NCI-H2029 treated with DMSO at 0.1 percent for 48 hours (cell line): ENCODE data around the gene CHST3.

ENCODE experiments used
- DNase-seq: peaks from one replicate; lab custom pipeline; 2025; lab: John Stamatoyannopoulos, UW

CHST3 gene

GRCh38 chr10:72010234-72010973, 46.2 kb downstream of the CHST3 start:
- no peak for DNase-seq

DNA sequence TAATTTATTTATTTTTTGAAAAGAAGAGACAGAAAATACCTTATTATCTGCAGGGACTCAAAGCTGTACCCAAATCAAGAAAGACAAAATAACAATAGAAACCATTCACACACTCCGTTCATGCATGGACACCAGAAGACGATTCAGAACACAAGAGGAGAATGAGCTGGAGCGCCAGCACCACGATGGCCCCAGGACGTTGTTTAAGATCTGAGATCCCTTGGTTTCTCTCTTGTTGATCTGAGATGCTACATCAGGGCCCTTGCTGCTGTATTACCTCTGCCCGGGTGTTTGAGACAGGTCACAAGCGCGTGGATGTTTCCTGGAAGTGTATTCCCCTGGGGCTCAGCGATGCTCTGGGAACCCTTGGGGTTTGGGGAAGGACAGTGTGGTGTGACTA, 46.8 kb downstream of the CHST3 start:
- DNase-seq = no peak

DNA sequence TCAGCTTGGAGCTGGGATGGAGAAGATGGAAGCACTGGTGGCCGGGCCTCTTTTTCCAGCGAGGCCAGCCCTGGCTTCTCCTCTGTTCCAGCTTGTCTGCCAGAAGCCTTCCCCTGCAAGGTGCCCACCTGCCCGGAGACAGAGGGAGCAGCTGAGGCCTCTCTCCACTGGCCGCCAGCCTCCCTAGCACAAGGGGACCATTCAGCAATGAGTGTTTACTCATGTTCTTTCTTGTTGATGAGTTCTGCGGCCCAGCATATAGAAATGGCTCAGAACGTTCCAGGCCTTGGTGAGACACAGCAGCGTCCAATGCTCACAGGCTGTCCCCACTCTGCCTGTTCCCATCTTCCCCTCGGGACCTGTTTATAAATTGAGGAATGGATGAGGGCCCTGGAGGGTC, 47.3 kb downstream of the CHST3 start:
- no peak for DNase-seq

DNA sequence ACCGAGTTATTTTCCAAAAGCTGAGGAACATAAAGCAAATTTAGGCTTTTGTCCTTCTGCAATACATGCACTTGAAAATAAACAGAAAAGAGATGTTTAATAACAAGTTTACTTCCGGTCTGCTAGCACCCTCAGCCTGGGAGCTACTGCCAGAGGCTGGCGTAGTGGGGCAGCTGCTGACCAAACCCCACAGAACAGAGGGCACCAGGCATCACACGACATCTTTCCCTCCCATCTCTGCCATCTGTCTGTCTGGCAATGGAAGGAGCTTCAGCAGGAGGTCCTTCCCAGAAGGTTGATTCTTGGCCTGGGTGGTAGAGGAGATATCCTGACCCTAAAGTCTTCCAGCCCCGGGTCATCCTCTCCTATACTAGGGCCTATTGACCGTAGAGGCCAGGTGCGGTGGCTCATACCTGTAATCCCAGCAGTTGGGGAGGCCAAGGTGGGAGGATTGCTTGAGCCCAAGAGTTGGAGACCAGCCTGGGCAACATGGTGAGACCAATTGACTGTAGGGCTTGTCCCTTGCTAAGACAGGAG, 47.8 kb downstream of the CHST3 start:
- DNase-seq = no peak

- DNase-seq = no peak
These were observed 48.6 kb downstream of the CHST3 start for GRCh38 chr10:72012796-72013195.

DNA sequence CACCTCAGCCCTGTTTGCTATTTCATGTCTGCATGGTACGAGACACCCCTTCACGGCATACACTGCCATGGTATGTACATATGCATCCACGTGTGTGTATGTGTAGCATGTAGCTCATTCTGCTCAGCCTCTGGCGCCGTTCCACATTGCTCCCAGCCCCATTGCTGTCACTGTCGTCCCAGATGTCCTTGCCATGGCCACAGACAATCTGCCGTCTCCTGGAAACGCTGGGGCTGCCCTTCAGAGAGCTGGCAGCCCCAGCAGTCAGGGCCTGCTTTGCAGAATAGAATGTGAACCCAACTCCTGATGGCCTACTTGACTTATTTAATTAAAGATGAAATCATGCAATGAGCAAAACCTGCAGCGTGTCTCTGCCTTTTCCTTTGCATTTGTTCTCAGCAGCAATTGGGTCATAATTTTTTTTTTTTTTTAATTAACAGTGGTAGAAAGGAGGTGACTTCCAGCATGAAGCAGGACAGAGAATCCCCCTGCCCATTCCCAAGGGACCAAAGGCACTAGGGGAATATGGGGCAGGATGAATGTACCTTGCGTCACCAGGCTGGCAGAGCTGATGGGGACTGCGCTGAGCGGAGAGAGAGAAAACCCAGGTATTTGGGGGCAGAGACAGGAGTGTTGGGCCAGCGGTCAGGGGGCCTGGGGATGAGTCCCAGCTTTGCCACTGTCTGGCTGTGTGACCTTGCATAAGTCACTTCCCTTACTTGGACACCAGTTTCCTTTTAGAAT, 49.2 kb downstream of the CHST3 start:
- peak; percentile 4 for DNase-seq

DNA sequence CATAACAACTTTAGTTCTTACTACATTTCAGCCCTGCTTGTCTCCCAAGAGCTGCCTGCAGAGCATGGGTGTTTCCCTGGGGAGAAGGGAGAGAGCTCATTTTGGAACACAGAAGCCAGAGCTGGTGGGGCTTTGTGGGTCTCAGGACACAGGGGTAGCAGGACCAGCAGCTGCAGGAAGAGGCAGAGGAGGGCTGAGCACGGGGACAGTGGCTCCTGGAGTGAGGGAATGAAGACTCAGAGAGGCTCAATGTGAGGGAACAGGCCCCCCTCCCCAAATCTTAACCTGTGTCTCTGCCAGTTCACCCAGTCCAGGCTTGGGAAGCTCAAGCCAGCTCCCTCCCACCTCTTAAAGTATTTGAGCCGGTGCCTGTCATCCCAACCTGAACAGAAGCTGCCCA, 50.0 kb downstream of the CHST3 start:
- no peak for DNase-seq

GRCh38 chr10:72014785-72015480, 50.7 kb downstream of the CHST3 start:
- no peak for DNase-seq

- DNase-seq = no peak
These were observed 51.6 kb downstream of the CHST3 start for GRCh38 chr10:72015841-72016240.

DNA sequence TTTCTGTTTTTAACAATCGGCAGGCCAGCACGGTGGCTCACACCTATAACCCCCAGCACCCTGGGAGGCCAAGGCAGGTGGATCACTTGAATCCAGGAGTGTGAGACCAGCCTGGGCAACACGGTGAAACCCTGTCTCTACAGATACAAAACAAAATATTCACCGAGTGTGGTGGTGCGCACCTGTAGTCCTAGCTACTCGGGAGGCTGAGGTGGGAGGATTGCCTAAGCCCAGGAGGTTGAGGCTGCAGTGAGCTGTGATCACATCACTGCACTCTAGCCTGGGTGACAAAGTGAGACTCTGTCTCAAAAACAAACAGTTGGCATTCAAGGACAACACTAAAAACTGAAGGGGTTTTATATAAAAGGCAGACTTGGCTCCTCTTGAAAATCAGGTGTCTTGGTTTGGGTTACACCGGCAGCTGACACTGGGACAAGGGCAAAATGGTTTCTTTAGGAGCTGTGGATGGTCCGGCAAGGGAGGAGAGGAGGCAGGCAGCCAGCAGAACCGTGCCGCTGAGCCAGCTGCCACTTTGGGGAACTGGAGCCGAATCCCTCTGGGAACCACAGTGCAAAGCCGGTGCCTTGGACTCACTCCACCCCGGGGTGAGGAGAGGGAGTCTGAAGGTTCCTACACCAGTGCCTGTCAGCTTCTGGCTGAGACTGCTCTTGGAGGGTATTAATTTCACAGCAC, 52.6 kb downstream of the CHST3 start:
- DNase-seq = peak; percentile 6

- DNase-seq = no peak
These were observed 55.1 kb downstream of the CHST3 start for GRCh38 chr10:72019085-72019876.

DNA sequence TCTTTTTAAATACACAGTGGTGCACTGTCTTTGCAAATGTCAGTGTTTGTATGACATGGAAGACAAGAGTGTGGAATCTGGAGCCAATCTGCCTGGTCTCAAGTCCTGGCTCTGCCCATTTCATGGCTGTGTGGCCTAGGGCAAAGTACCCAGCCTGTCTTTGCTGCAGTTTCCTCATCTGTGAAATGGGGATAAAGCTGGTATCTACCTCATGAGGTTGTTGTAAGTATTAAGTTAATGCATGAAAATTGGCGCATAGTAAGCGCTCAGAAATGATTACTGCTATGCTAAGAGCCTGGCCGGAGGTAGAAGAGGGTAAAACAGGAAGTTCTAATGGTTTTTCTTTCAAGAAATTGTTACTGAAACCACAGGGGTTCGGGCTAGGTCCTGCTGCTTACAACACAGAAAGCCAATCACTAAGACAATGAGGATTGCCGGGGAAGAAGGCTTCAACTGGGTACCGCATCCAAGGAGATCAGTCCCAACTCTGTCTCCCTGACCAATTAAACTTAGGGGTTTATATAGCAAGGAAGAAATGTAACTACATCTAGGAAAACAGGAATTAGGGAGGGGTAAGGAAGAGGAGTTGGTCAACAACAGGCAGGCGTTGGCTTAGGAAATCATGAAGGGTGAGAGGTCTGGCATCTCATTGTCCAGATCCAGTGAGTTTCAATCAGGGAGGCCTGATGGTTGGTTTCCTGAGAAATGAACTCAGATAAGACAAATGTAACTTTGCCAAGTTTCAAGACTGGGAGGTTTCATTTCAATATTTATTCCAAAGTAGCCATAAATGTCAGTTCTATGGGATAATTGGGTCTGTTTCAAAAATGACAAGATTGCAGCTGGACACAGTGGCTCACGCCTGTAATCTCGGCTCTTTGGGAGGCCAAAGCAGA, 57.0 kb downstream of the CHST3 start:
- no peak for DNase-seq

DNA sequence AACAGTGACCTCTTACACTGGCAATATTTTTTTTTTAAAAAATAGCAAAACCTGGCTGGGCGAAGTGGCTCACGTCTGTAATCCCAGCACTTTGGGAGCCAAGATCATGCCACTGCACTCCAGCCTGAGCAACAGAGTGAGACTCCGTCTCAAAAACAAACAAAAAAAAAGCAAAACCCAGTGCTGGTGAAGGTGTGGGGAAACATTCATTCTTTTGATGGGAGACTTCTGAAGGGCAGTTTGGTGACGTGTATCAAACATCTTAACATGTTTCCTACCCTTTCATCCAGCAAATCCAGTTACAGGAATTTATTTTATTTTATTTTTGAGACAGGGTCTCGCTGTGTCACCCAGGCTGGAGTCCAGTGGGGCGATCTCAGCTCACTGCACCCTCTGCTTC, 58.0 kb downstream of the CHST3 start:
- DNase-seq = no peak

DNA sequence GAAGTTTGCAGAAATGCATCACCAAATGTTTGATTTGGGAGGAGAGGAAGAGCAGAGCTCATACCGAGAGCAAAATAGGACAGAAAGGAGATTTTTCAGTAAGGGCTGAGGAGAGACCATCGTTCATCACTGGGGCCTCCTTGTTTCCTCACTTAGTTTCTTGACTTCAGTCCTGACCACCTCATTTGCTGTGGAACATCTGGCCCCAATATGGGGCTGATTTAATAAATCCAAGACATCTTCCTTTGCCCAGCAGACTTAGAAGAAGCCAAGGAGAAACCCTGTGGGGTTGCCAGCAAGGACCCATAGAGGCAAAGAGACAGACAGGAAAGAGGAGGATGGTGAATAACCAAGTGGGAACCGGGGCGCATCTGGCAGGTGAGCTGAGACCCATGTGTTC, 60.4 kb downstream of the CHST3 start:
- DNase-seq = no peak

- DNase-seq = no peak
These were observed 61.2 kb downstream of the CHST3 start for GRCh38 chr10:72025400-72025799.

- no peak for DNase-seq
These were observed 61.6 kb downstream of the CHST3 start for GRCh38 chr10:72025832-72026231.

GRCh38 chr10:72026278-72027111, 62.3 kb downstream of the CHST3 start:
- no peak for DNase-seq

DNA sequence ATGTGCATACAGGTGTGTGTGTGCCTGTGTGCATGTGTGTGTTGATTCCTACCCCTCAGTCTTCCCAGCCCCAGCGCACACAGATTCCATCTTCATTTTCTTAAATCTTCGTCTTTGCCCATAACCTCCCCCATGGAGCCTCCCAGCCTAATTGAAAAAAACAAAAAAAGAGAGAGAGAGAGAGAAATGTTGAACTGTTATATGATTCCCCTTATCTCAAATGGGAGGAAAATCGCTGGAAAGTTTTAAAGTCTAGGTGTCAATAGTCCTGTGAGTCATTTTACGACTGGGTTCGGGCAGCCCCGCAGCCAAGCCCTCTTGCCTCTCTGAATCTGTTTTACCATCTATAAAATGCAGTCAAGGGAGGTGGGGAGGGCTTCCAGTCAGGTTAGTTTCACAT, 63.3 kb downstream of the CHST3 start:
- no peak for DNase-seq

GRCh38 chr10:72029414-72029813, 65.2 kb downstream of the CHST3 start:
- no peak for DNase-seq
